Activated CD4-positive, alpha-beta T cell treated with anti-CD3 and anti-CD28 coated beads, Interleukin-2, amount 50 U/mL, for 16 hours (primary cell): Measurements from ENCODE around the gene ARL6IP5.
A peak's percentile ranks its signal among the peaks of the same experiment; 100 is the strongest.

Experiments
- DNase-seq: peaks from one replicate; pipeline ENCODE4 v3.0.0-alpha.2; 2020

The ARL6IP5 gene

GRCh38 chr3:69087030-69087791 lies 2.5 kb downstream of the ARL6IP5 start:
- DNase-seq = no peak

- peak; percentile 69 for DNase-seq
These were observed 3.3 kb downstream of the ARL6IP5 start for GRCh38 chr3:69088063-69088462.

- no peak for DNase-seq
These were observed 5.3 kb downstream of the ARL6IP5 start for GRCh38 chr3:69090021-69090420.

GRCh38 chr3:69091389-69092029 lies 6.8 kb downstream of the ARL6IP5 start:
- DNase-seq = peak; percentile 25

GRCh38 chr3:69092030-69092516 lies 7.3 kb downstream of the ARL6IP5 start:
- DNase-seq = peak; percentile 87

GRCh38 chr3:69094467-69095205 lies 9.9 kb downstream of the ARL6IP5 start:
- DNase-seq = peak; percentile 42

GRCh38 chr3:69095636-69096035 lies 10.9 kb downstream of the ARL6IP5 start:
- DNase-seq = peak; percentile 52

GRCh38 chr3:69096299-69096698 lies 11.6 kb downstream of the ARL6IP5 start:
- no peak for DNase-seq

GRCh38 chr3:69097407-69098086 lies 12.8 kb downstream of the ARL6IP5 start:
- DNase-seq = no peak

GRCh38 chr3:69099576-69099975 lies 14.8 kb downstream of the ARL6IP5 start:
- DNase-seq = no peak

- DNase-seq = no peak
These were observed 17.6 kb downstream of the ARL6IP5 start for GRCh38 chr3:69102384-69102783.

GRCh38 chr3:69103123-69103522 lies 18.4 kb downstream of the ARL6IP5 start:
- no peak for DNase-seq

- DNase-seq = no peak
These were observed 19.8 kb downstream of the ARL6IP5 start for GRCh38 chr3:69104586-69104985.

GRCh38 chr3:69105320-69105719 lies 20.6 kb downstream of the ARL6IP5 start:
- DNase-seq = no peak

- DNase-seq = no peak
These were observed 23.1 kb downstream of the ARL6IP5 start for GRCh38 chr3:69107841-69108240.

GRCh38 chr3:69108811-69109210 lies 24.1 kb downstream of the ARL6IP5 start:
- no peak for DNase-seq

GRCh38 chr3:69110941-69111546 lies 26.3 kb downstream of the ARL6IP5 start:
- DNase-seq = no peak

GRCh38 chr3:69113536-69113935 lies 28.8 kb downstream of the ARL6IP5 start:
- no peak for DNase-seq

- DNase-seq = no peak
These were observed 31.0 kb downstream of the ARL6IP5 start for GRCh38 chr3:69115731-69116130.

- DNase-seq = no peak
These were observed 31.4 kb downstream of the ARL6IP5 start for GRCh38 chr3:69116162-69116561.

- no peak for DNase-seq
These were observed 32.2 kb downstream of the ARL6IP5 start for GRCh38 chr3:69116897-69117296.

GRCh38 chr3:69118555-69118954 lies 33.8 kb downstream of the ARL6IP5 start:
- DNase-seq = no peak

GRCh38 chr3:69119138-69119537 lies 34.4 kb downstream of the ARL6IP5 start:
- no peak for DNase-seq
